ENCODE results near the gene SPINK8. TPM values are rescaled to one million over a fixed set of nuclear protein-coding genes. Genes with fewer than 3 reads are reported as not detected.

Gene SPINK8
- not detected in 5 replicates for total RNA-seq (2022; extraction: Qiagen RNA extraction; ENCODE audit: low read depth)

DNA sequence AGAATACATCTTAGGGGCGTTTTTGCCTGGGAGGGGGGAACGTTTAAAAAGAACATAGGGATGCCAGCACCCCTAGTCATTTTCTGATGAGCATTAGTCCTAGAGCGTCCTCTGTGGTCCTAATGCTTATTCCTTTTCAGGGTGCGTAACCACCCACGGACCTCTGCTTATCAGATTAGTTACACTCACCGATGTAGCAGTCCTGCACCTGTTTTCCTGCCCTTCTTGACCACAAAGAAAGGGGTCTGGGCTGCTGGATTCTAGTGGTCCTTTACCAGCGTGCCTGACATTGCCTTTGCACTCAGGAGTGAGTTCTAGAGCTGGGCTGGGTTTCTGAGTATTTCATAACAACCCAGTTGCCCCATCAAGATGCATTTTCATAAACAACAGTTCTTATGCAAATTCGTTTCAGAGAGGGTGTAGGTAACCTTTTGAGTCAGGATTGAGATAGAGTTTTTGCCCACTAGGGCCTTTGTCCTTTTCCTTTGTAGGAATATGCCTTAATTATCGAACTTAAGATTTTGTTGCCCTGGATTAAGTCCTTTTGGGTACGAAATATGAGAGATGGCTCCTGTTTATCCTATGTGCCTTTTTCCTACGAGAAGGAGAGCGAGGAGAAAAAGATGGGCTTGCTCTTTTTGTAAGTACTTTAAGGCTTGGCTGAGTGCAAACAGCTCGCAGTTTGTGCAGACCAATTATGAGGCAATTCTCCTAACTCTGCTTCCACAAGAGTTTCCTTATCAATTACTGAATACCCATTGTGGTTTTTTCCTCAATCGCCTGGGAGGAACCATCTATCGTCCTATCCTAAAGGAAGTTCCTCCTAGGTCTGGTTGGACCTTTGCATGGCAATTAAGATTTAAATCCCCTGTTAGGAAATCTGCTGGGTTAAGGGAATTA is at the start of gene SPINK8:
Gene SPINK8, minus strand, starts transcription at position 316 of the 900 bp plus-strand sequence. CDS start 5,320 bp downstream, outside the sequence.

DNA sequence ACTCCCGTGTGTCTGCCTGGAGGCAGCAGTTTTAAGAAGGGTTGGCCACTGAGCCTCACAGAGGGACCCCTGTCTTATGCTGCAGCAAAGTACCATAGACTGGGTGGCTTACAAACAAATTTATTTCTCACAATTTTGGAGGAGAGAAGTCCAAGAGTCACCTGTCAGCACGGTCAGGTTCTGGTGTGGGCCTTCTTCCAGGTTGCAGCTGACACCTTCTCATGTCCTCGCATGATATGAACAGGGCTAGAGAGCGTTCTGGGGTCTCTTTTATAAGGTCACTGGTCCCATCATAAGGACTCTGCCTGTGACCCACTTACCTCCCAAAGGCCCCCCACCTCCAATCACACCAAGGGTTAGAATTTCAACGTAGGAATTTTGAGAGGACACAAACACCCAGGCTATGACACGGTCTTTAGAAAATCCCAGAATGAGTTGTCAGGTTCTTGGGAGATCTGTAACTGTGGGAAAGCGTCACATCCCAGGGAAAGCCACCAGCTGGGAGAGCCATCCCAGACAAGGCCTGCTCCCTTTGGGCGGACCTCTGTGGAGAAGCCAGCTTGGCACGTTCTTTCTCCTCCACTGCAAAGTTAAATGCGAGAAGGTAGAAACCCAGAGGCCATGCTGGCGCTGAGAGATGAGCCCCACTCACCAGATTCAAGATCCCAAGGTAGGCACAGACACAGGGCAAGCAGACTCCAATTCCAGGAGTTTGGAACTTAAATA is 38.4 kb upstream of the SPINK8 start, which contains the start of gene FBXW12:
Gene FBXW12, plus strand, starts transcription at position 569 of the 726 bp plus-strand sequence. CDS start 549 bp downstream, outside the sequence.

DNA sequence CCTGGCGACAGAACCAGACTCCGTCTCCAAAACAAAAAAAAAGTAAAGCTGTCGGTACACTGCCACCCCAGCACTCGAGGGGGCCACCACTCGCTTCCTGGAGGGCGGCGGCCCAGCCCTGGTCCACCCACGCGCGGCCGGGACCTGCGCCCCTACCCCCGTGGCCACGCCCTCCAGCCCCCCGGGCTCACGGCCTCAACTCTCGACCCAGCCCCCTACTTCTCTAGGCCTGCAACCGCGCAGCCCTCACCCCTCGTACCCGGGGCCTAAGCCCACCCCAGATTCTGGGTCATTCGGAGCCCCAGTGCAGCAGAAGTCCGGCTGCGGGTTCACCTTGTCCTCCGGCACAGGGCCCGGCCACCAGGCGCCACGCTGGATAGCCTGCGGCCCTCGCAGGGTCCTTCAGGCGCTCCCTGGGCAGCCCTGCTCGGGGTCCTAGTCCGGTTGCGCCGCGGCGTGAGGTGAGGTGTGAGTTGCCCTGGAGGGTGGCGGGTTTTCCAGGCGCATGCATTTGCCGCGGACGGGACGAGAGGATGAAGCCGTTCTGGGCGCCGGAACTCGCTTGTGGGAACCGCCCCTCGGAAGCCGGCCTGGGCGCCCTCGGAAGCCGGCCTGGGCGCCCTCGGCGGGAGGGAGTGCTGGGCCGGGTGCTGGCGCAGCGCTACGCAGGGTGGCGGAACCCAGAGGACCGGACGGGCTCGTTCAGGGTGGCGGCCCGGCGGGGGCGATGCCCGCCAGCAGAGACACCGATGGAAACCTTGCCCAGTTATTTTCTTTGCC is 32.3 kb downstream of the SPINK8 start, which contains the start of gene NME6:
Gene NME6, minus strand, starts transcription at position 348 of the 780 bp plus-strand sequence.

Other genes starting within 250 kb of the SPINK8 start
- gene CDC25A, start 145.2 kb downstream of the SPINK8 start, total RNA-seq (2022; extraction: Qiagen RNA extraction; ENCODE audit: low read depth) = 8.4 to 10.6 TPM (median 8.9 TPM) in 5 replicates
- not detected in 5 replicates for gene CAMP, start 110.2 kb downstream of the SPINK8 start, total RNA-seq (2022; extraction: Qiagen RNA extraction; ENCODE audit: low read depth)
- gene ZNF589, start 92.6 kb downstream of the SPINK8 start, total RNA-seq (2022; extraction: Qiagen RNA extraction; ENCODE audit: low read depth) = 2.3 to 2.7 TPM (median 2.5 TPM) in 5 replicates
- 21.6 to 28.9 TPM (median 22.7 TPM) in 5 replicates for gene NME6, start 32.3 kb downstream of the SPINK8 start, total RNA-seq (2022; extraction: Qiagen RNA extraction; ENCODE audit: low read depth)
- gene FBXW12, start 38.6 kb upstream of the SPINK8 start, total RNA-seq (2022; extraction: Qiagen RNA extraction; ENCODE audit: low read depth) = not detected in 5 replicates
- gene PLXNB1, start 96.4 kb upstream of the SPINK8 start, total RNA-seq (2022; extraction: Qiagen RNA extraction; ENCODE audit: low read depth) = 14.6 to 17.8 TPM (median 16.9 TPM) in 5 replicates
- 25.3 to 29.7 TPM (median 26.2 TPM) in 5 replicates for gene CCDC51, start 106.5 kb upstream of the SPINK8 start, total RNA-seq (2022; extraction: Qiagen RNA extraction; ENCODE audit: low read depth)
- 276 to 367 TPM (median 288 TPM) in 5 replicates for gene TMA7, start 106.6 kb upstream of the SPINK8 start, total RNA-seq (2022; extraction: Qiagen RNA extraction; ENCODE audit: low read depth)
- 7.9 to 10.4 TPM (median 8.4 TPM) in 5 replicates for gene ATRIP, start 113.1 kb upstream of the SPINK8 start, total RNA-seq (2022; extraction: Qiagen RNA extraction; ENCODE audit: low read depth)
- gene SHISA5, start 170.5 kb upstream of the SPINK8 start, total RNA-seq (2022; extraction: Qiagen RNA extraction; ENCODE audit: low read depth) = 95.8 to 129 TPM (median 122 TPM) in 5 replicates
- gene PFKFB4, start 223.1 kb upstream of the SPINK8 start, total RNA-seq (2022; extraction: Qiagen RNA extraction; ENCODE audit: low read depth) = 9.0 to 14.2 TPM (median 13.2 TPM) in 5 replicates
- gene UCN2, start 230.1 kb upstream of the SPINK8 start, total RNA-seq (2022; extraction: Qiagen RNA extraction; ENCODE audit: low read depth) = 8.0 to 10.3 TPM (median 8.5 TPM) in 5 replicates

Measured in A549 treated with GW870086 at 1 μM for 4 hours (cell line).